HL-60 (cell line): Measurements from ENCODE around the gene TP53AIP1.

Experiments
- GABPA ChIP-seq: IDR thresholded peaks from 2 replicates; pipeline ENCODE4 v1.6.1; 2012; ENCODE audit warnings: low read depth
- POLR2AphosphoS5 ChIP-seq: IDR thresholded peaks from 2 replicates; pipeline ENCODE4 v1.6.1; 2012; ENCODE audit warnings: low read depth
- SPI1 ChIP-seq: IDR thresholded peaks from 2 replicates; pipeline ENCODE4 v1.6.1; 2012; ENCODE audit warnings: low read depth, mild to moderate bottlenecking, borderline replicate concordance
- TF ChIP-seq, protein P1 (sequence below): IDR thresholded peaks from one replicate; pipeline ENCODE4 v1.5.1; 2011; ENCODE audit warnings: low read length, control low read depth, inconsistent platforms; ENCODE audit not compliant: insufficient read depth
- TF ChIP-seq, protein P2 (sequence below): IDR thresholded peaks from 2 replicates; pipeline ENCODE4 v1.6.1; 2012; ENCODE audit warnings: low read depth; ENCODE audit not compliant: insufficient replicate concordance

DNA sequence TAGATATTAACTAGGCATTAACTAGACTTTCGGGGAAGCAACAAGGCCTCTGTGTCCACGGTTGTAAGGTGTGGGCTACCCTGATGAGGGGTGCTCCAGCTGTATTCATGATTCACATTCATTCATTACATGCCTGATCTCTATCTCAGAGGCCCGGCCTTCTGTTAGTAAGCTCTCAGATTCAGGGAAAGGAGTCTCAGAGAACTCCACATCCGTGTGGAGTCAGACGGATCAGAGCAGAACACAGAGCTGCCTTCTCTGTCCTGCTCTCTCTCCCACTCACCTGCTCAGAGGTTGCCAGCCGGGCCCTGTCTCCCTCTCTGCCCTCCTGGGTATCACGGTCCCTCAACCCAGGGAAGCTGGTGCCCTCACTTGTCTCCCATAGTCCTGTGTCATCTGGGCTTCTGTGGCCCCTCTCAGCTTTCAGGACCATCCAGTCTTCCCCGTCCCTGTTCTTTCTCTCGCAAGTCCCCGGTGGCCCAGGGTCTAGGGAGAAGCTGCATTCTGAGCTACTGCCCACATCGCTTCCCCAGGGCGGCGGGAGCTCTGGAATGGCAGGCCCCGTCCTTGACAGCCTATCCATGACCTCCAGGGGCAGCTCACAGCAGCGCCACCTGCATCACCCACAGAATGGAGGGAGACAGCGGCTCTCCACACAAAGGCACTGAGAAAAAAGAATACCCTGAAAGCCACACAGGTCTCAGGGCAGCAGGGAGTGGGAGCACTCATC, 4.3 kb downstream of the TP53AIP1 start:
- TF ChIP-seq, protein P1, sequence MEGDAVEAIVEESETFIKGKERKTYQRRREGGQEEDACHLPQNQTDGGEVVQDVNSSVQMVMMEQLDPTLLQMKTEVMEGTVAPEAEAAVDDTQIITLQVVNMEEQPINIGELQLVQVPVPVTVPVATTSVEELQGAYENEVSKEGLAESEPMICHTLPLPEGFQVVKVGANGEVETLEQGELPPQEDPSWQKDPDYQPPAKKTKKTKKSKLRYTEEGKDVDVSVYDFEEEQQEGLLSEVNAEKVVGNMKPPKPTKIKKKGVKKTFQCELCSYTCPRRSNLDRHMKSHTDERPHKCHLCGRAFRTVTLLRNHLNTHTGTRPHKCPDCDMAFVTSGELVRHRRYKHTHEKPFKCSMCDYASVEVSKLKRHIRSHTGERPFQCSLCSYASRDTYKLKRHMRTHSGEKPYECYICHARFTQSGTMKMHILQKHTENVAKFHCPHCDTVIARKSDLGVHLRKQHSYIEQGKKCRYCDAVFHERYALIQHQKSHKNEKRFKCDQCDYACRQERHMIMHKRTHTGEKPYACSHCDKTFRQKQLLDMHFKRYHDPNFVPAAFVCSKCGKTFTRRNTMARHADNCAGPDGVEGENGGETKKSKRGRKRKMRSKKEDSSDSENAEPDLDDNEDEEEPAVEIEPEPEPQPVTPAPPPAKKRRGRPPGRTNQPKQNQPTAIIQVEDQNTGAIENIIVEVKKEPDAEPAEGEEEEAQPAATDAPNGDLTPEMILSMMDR, result no peak
- TF ChIP-seq GABPA (no peak), SPI1 (no peak), POLR2AphosphoS5 (no peak)
- TF ChIP-seq, protein P2, sequence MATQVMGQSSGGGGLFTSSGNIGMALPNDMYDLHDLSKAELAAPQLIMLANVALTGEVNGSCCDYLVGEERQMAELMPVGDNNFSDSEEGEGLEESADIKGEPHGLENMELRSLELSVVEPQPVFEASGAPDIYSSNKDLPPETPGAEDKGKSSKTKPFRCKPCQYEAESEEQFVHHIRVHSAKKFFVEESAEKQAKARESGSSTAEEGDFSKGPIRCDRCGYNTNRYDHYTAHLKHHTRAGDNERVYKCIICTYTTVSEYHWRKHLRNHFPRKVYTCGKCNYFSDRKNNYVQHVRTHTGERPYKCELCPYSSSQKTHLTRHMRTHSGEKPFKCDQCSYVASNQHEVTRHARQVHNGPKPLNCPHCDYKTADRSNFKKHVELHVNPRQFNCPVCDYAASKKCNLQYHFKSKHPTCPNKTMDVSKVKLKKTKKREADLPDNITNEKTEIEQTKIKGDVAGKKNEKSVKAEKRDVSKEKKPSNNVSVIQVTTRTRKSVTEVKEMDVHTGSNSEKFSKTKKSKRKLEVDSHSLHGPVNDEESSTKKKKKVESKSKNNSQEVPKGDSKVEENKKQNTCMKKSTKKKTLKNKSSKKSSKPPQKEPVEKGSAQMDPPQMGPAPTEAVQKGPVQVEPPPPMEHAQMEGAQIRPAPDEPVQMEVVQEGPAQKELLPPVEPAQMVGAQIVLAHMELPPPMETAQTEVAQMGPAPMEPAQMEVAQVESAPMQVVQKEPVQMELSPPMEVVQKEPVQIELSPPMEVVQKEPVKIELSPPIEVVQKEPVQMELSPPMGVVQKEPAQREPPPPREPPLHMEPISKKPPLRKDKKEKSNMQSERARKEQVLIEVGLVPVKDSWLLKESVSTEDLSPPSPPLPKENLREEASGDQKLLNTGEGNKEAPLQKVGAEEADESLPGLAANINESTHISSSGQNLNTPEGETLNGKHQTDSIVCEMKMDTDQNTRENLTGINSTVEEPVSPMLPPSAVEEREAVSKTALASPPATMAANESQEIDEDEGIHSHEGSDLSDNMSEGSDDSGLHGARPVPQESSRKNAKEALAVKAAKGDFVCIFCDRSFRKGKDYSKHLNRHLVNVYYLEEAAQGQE, result no peak
